Immature natural killer cell (primary cell): ENCODE results near the gene ZNF423. TPM values are rescaled to one million over a fixed set of nuclear protein-coding genes. Genes with fewer than 3 reads are reported as not detected.

ENCODE experiments used
- polyA plus RNA-seq, 3 donors: library from polyadenylated mRNA; unstranded; fragments of 300-500 nt; fragmentation: Illumina TruSeq; gene quantifications; one replicate each; pipeline ENCODE4 v1.2.3, GENCODE V29; 2021

The ZNF423 gene
- polyA plus RNA-seq, 3 donors from 2014 or later = not detected

Other genes starting within 250 kb of the ZNF423 start
- 10 to 100 TPM; 15.7 to 23.7 (median 19.4) TPM for gene CNEP1R1, start 169.1 kb upstream of the ZNF423 start, polyA plus RNA-seq
- 1 to 10 TPM; 3.2 to 8.5 (median 3.8) TPM for gene HEATR3, start 209.9 kb upstream of the ZNF423 start, polyA plus RNA-seq